ENCODE data around the gene LBHD1.
"Not testable (repeated sequence)": the region's sequence is repeated elsewhere in the genome, so short reads cannot be mapped to it uniquely, and the experiment has no call there.

LBHD1 gene

GRCh38 chr11:62656796-62657429 is 15.2 kb downstream of the LBHD1 start:
- DNase-seq: no peak

DNA sequence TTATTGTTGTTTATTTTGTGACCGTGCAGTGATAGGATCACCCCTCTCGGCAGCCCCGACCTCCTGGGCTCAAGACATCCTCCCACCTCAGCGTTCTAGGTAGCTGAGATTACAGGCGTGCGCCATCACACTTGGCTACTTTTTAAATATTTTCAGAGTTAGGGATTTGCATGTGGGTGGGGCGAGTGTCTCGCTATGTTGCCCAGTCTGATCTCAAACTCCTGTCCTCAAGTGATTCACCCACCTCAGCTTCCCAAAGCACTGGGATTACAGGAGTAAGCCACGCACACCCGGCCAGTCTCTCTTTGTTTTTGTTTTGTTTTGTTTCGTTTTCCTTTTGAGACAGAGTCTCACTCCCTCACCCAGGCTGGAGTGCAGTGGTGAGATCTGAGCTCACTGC is 17.8 kb downstream of the LBHD1 start:
- no peak for DNase-seq

GRCh38 chr11:62652161-62653006 is 19.7 kb downstream of the LBHD1 start:
- DNase-seq: no peak

- DNase-seq: not testable (repeated sequence)
Observed at GRCh38 chr11:62650283-62650682, 21.8 kb downstream of the LBHD1 start.

DNA sequence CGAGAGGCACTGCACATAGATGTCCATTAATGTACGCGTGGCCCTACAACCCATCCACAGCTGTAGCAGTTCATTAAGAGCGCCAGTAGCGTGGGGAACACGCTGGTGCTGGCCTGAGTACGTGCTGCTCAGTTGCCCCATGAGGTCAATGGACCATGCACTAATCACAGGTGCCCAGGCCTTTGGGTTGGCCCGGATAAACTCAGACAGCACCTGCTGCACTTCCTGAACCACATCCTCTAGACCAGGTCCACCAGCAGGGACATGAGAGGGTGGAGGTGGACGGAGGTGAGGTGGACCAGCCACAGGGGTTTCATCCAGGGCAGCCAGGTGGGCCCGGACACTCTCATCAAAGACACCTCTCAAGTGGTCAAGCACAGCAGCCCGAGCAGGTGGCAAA is 22.6 kb downstream of the LBHD1 start:
- no peak for DNase-seq

- no peak for DNase-seq
Observed at GRCh38 chr11:62648967-62649364, 23.1 kb downstream of the LBHD1 start.

DNA sequence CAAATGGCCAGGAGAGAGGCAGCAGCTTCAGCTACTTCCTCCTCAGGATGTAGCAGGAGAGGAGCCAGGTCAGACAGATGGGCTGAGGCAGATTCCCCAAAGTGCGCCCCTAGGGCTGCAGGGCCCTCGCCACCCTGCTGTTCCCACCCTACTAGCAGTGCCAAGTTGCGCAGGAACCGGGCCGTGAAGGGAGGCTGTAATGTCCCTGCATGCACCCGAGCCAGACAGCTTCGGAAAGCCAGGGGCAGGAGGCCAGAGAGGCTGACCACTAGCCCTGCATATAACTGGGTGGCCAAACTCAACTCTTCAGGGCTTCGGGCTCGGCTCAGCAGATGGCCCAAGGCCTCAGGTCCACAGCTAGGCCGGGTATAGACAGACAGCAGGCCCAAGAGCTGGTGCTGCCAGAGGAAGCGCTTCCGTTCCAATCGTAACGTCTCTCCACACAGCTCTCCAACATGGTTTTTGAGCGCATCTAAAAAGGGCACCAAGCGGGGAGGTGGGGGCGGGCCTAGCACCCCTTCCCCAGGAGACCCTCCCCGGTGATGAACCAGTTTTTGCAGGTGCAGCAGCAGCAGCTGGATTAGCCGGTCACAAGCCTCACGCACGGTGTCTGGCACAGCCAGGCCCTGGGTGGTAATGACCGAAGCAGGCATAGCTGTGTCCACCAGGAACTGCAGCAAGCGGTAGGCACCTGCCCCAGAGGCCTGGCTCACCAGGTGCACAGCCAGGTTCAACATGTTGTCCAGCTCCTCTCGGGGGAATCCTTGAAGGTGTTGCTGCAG is 23.7 kb downstream of the LBHD1 start:
- no peak for DNase-seq

GRCh38 chr11:62647609-62648005 is 24.5 kb downstream of the LBHD1 start:
- no peak for DNase-seq

GRCh38 chr11:62646825-62647608 is 25.1 kb downstream of the LBHD1 start:
- no peak for DNase-seq

- peak; percentile 99 for DNase-seq
Observed at GRCh38 chr11:62645946-62646824, 25.9 kb downstream of the LBHD1 start, which contains the start of gene GANAB. GANAB (minus strand) TSS chr11:62646613; CDS start chr11:62646599, 14 bp downstream.

GRCh38 chr11:62645671-62645945 is 26.5 kb downstream of the LBHD1 start:
- no peak for DNase-seq

GRCh38 chr11:62644220-62644619 is 27.8 kb downstream of the LBHD1 start:
- no peak for DNase-seq

GRCh38 chr11:62632492-62632891 is 39.6 kb downstream of the LBHD1 start:
- DNase-seq: no peak

GRCh38 chr11:62627713-62628112 is 44.4 kb downstream of the LBHD1 start:
- DNase-seq: no peak

DNA sequence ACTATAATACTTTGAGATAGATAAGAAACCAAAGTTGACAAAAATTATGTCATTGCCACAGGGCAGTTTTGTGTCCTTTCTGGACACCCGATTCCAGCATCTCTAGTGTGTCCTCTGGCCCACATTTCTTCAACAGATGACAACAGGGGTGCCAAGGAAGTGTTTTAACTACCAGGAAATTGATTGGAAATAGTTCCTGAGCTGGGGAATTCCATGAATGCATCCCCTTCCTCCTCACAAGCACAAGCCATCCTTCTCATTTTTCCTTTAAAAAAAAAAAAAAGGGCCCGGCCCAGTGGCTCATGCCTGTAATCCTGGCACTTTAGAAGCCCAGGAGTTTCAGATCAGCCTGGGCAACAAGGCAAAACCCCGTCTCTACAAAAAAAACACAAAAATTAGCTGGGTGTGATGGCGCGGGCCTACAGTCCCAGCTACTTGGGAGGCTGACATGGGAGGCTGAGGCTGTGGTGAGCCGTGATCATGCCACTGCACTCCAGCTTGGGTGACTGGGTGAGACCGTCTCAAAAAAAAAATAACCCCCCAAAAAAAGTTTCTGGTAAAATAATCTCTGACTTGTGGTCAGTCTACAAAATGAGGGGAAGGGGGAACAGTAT is 49.5 kb downstream of the LBHD1 start:
- no peak for DNase-seq

DNA sequence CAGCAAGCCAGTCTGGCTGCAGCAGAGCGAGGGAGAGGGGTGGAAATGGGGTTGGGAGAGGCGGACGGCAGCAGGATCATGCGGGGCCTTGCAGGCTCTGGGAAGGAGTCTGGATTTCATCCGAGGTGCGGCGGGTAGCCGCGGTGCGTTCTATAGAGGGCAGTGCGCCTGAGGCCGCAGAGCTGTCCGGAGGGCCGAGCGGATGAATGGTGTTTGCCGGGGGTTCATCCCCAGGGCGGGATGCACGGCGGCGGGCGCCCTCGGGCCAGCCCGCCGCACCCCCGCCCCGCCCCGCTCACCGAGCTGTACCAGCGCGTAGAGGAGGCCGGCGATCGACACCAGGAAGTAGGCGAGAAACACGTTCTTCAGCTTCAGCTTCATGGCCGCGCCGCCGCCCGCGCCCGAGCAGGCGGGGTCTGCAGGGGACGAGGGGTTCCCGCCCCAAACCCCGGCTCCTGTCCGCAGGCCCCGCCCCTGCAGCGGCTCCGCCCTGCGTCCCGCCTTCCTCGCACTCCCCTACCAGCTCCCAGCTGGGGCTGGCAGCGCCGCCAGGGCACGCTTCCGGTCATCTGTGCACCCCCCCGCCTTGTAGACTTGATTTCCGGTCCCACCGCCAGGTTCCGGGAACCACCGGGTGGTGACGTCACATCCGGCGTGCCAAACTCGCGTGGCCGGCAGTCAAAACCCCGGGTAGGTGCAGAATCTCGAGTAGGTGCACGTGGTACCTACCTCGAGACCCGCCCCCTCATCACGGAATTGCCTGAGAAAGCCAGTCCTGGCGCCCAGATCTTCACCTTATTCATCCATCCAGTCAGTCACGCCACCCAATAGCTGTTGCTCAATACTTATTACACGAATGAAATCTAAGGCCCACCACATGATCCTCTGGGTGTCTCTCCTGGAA is 50.2 kb downstream of the LBHD1 start, which contains the start of gene B3GAT3:
B3GAT3 (minus strand) TSS at position 420 of the 904 bp plus-strand sequence; CDS start at position 381, 39 bp downstream.
- peak; percentile 98 for DNase-seq

DNA sequence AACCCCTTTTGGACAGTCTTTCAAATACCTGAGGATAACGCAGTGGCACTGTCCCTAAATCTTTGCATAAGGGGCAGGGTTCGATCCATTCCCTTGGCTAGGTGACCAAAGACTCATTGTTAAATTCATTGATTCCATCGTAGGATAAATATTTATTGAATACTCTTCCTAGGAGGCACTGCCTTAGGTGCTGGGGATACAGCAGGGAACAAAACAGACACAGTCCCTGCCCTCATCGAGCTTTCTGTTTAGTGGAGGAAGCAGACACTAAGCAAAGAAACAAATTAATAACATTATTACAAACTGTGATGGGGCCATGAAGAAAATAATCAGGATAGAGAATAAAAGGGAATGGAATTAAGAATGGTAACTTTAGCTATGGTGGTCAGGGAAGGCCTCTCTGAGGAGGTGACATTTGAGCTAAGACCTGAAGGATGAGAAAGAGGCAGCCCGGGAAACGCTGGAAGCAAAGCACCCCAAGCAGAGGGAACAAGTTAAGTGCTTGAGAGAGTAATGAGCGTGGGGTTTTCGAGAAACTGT is 51.0 kb downstream of the LBHD1 start:
- DNase-seq: no peak

- DNase-seq: not testable (repeated sequence)
Observed at GRCh38 chr11:62616957-62617356, 55.1 kb downstream of the LBHD1 start.

DNA sequence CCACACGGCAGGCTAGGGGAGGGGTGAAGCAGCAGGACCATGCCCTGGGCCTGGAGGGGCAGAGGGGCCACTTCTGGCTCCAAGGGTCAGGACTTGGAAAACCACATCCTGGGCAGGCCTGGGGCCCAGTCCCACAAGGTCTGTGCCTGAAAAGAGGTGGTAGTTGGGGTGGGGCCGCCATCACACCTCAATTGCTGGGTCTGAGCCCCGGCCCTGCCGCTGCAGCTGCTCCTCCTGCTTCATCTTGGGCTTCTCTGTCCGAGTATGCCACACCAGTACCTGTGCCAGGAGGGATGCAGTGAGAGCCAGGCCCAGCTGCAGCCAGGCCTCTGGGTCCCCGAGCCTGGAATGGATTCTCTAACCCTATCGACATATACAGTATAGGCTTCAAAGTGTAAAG is 56.5 kb downstream of the LBHD1 start:
- no peak for DNase-seq

DNA sequence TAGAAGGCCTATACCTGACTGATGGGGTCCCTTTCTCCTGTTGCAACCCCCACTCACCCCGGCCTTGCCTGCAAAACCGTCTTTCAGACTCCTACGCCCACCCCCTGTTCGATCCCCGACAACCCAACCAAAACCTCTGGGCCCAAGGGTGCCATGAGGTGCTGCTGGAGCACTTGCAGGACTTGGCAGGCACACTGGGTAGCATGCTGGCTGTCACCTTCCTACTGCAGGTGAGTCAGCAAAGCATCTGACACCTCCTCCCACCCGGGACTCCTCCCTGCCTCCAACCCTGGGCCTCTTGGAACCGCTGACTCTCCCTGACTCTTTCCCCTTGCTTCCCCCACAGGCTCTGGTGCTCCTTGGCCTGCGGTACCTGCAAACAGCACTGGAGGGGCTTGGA is 57.8 kb downstream of the LBHD1 start:
- peak; percentile 71 for DNase-seq
